Fibroblast of pulmonary artery (primary cell): ENCODE results near the gene GALNT17.

ENCODE experiments used
- DNase-seq: peaks from one replicate; pipeline ENCODE4 v3.0.0-alpha.2; 2010; ENCODE audit warnings: low read depth
- H3K4me3 ChIP-seq: replicated peaks from 2 replicates; pipeline ENCODE4 v1.5.1; 2011; ENCODE audit warnings: low read depth, mild to moderate bottlenecking, control low read depth, low read length, moderate library complexity
- TF ChIP-seq, protein P1 (sequence below): IDR thresholded peaks from 2 replicates; pipeline ENCODE4 v1.5.1; 2011; ENCODE audit warnings: mild to moderate bottlenecking, control low read depth, low read length, inconsistent platforms; ENCODE audit errors: missing control alignments

Gene GALNT17

GRCh38 chr7:71363223-71363622 is 231.3 kb downstream of the GALNT17 start:
- H3K4me3 ChIP-seq = no peak overlapping the region
- TF ChIP-seq, protein P1, sequence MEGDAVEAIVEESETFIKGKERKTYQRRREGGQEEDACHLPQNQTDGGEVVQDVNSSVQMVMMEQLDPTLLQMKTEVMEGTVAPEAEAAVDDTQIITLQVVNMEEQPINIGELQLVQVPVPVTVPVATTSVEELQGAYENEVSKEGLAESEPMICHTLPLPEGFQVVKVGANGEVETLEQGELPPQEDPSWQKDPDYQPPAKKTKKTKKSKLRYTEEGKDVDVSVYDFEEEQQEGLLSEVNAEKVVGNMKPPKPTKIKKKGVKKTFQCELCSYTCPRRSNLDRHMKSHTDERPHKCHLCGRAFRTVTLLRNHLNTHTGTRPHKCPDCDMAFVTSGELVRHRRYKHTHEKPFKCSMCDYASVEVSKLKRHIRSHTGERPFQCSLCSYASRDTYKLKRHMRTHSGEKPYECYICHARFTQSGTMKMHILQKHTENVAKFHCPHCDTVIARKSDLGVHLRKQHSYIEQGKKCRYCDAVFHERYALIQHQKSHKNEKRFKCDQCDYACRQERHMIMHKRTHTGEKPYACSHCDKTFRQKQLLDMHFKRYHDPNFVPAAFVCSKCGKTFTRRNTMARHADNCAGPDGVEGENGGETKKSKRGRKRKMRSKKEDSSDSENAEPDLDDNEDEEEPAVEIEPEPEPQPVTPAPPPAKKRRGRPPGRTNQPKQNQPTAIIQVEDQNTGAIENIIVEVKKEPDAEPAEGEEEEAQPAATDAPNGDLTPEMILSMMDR = no peak

GRCh38 chr7:71363627-71364026 is 231.7 kb downstream of the GALNT17 start:
- no peak for DNase-seq
- TF ChIP-seq, protein P1 = no peak
- H3K4me3 ChIP-seq = no peak overlapping the region

More at GRCh38 chr7:71363223-71363622, 231.3 kb downstream of the GALNT17 start:
- no peak for DNase-seq

- no peak overlapping the region for H3K4me3 ChIP-seq
- TF ChIP-seq, protein P1 = no peak
- DNase-seq = no peak
Observed at GRCh38 chr7:71364551-71364950, 232.6 kb downstream of the GALNT17 start.

DNA sequence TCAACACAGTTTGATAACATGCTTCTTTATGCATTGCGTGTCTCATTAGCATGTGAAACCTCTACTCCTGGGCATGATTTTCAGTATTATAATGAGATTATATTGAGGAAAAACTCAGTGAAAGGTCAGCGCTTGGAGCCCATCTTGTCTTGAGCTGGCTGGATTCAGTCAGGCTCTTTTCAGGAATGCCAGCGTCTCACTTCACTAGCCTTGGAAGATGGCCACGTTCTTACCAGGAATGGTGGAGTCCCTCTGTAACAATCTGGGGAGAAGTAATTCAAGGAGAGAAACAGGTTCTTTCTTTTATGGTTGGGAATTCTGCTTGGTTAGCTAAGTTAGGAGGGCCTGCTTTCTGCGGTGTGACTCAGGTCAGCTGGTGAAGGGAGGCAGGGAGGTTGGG is 241.0 kb downstream of the GALNT17 start:
- TF ChIP-seq, protein P1 = no peak
- DNase-seq = no peak
- H3K4me3 ChIP-seq = no peak overlapping the region

- TF ChIP-seq, protein P1 = no peak
- no peak for DNase-seq
- H3K4me3 ChIP-seq = no peak overlapping the region
Observed at GRCh38 chr7:71377062-71377461, 245.1 kb downstream of the GALNT17 start.

DNA sequence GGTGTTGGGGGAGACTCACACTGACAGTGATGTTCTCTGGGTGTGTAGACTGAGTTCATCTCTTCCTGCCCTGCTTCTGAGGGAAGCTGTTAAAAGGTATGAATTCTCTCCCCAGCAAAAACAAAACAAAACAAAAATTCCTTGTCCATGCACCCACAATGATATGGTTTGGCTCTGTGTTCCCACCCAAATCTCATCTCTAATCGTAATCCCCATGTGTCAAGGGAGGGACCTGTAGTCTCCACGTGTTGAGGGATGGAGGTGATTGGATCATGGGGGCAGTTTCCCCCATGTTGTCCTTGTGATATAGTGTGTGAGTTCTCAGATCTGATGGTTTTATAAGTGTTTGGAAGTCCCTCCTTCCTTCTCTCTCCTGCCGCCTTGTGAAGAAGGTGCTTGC is 245.5 kb downstream of the GALNT17 start:
- TF ChIP-seq, protein P1 = no peak
- H3K4me3 ChIP-seq = no peak overlapping the region
- DNase-seq = no peak

- no peak overlapping the region for H3K4me3 ChIP-seq
- no peak for DNase-seq
- TF ChIP-seq, protein P1 = no peak
Observed at GRCh38 chr7:71384094-71384493, 252.2 kb downstream of the GALNT17 start.
